ENCODE results near the gene DPPA5.
A peak's percentile ranks its signal among the peaks of the same experiment; 100 is the strongest.
"Not testable (repeated sequence)": the region's sequence is repeated elsewhere in the genome, so short reads cannot be mapped to it uniquely, and the experiment has no call there.

DPPA5 gene

GRCh38 chr6:73349311-73349710 is 4.8 kb downstream of the DPPA5 start:
- H3K9ac ChIP-seq (ENCODE audit: low read length): no peak overlapping the region
- H3K4me1 ChIP-seq (ENCODE audit: control insufficient read depth, insufficient read depth, low read length): no peaks in the 10 kb centered on the region
- no peaks in the 10 kb centered on the region for H3K27me3 ChIP-seq (ENCODE audit: control insufficient read depth, insufficient read depth, low read length)

DNA sequence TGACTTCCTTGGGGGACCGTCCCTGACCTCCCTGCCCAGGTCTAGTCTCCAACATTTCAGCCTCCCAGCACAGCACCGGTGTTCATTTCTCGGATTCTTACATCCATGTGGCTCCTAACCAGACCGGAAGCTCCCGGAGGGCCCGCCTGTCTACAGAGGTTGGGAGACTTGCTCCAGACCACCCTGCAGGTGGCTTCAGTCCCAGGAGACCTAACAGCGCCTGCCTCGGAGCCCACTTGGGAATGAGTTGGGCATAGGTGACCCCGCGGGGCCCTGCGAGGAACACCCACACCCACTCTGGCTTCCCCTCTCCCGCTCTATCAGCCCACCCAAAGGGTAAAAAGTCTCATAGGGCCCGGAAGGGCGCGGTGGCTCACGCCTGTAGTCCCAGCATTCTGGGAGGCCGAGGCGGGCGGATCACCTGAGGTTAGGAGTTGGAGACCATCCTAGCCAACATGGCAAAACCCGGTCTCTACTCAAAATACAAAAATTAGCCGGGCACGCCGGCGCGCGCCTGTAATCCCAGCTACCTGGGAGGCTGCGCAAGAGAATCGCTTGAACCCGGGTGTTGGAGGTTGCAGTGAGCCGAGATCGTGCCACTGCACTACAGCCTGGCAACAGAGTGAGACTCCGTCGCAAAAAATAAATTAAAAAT is 5.4 kb downstream of the DPPA5 start:
- Histone ChIP-seq H3K27ac (ENCODE audit: low read depth, low read length) (no peak overlapping the region), H3K4me3 (ENCODE audit: low read length) (no peak overlapping the region), H3K9ac (ENCODE audit: low read length) (no peak overlapping the region), H3K27me3 (ENCODE audit: control insufficient read depth, insufficient read depth, low read length) (no peaks in the 10 kb centered on the region), H3K36me3 (ENCODE audit: control insufficient read depth, insufficient read depth, low read length) (no peaks in the 10 kb centered on the region), H3K4me1 (ENCODE audit: control insufficient read depth, insufficient read depth, low read length) (no peaks in the 10 kb centered on the region)

More at GRCh38 chr6:73349311-73349710, 4.8 kb downstream of the DPPA5 start:
- no peak overlapping the region for H3K4me3 ChIP-seq (ENCODE audit: low read length)
- no peak overlapping the region for H3K27ac ChIP-seq (ENCODE audit: low read depth, low read length)
- no peaks in the 10 kb centered on the region for H3K36me3 ChIP-seq (ENCODE audit: control insufficient read depth, insufficient read depth, low read length)

DNA sequence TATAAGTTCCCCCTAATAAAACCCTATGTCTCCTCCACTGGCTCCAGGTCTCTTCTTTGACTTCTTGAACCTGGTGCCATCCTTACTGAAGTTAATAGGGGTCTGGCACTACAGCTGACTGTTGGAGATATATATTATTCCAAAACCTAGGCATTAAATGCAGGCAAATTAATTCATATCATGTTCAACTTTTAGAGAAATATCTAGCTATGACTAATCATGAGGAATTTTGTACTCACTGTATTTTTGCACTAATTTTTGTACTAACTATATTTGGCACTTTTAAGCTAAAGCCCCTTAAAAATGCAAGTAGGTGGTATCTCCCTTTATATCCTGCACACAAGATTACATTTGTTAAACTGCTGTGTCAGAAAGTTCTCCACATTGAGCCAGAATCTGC is 10.9 kb downstream of the DPPA5 start:
- no peaks in the 10 kb centered on the region for H3K27me3 ChIP-seq (ENCODE audit: control insufficient read depth, insufficient read depth, low read length)
- H3K4me3 ChIP-seq (ENCODE audit: low read length): no peak overlapping the region
- no peak overlapping the region for H3K9ac ChIP-seq (ENCODE audit: low read length)
- H3K27ac ChIP-seq (ENCODE audit: low read depth, low read length): no peak overlapping the region
- no peaks in the 10 kb centered on the region for H3K4me1 ChIP-seq (ENCODE audit: control insufficient read depth, insufficient read depth, low read length)
- H3K36me3 ChIP-seq (ENCODE audit: control insufficient read depth, insufficient read depth, low read length): no peaks in the 10 kb centered on the region

DNA sequence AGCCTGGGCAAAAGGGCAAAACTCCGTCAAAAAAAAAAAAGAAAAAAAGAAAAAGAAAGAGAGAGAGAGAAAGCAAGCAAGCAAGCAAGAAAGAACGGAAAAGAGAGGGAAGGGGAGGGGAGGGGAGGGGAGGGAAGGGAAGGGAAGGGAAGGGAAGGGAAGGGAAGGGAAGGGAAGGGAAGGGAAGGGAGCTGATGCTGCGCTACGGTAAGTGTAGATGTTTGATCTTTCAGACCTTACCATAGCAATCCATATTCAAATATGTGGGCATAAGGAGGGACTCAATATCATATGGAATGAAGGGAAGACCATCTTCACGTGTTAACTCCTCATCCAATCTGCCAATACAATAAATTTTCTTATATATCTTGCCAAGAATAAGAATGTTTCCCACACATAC is 11.9 kb downstream of the DPPA5 start:
- no peaks in the 10 kb centered on the region for H3K27me3 ChIP-seq (ENCODE audit: control insufficient read depth, insufficient read depth, low read length)
- H3K36me3 ChIP-seq (ENCODE audit: control insufficient read depth, insufficient read depth, low read length): no peaks in the 10 kb centered on the region
- no peaks in the 10 kb centered on the region for H3K4me1 ChIP-seq (ENCODE audit: control insufficient read depth, insufficient read depth, low read length)
- no peak overlapping the region for H3K27ac ChIP-seq (ENCODE audit: low read depth, low read length)
- no peak overlapping the region for H3K9ac ChIP-seq (ENCODE audit: low read length)
- no peak overlapping the region for H3K4me3 ChIP-seq (ENCODE audit: low read length)

- Histone ChIP-seq H3K27ac (ENCODE audit: low read depth, low read length) (no peak overlapping the region), H3K4me1 (ENCODE audit: control insufficient read depth, insufficient read depth, low read length) (no peaks in the 10 kb centered on the region), H3K4me3 (ENCODE audit: low read length) (no peak overlapping the region), H3K27me3 (ENCODE audit: control insufficient read depth, insufficient read depth, low read length) (no peaks in the 10 kb centered on the region), H3K36me3 (ENCODE audit: control insufficient read depth, insufficient read depth, low read length) (no peaks in the 10 kb centered on the region), H3K9ac (ENCODE audit: low read length) (no peak overlapping the region)
These were observed 12.7 kb downstream of the DPPA5 start for GRCh38 chr6:73341335-73341734.

GRCh38 chr6:73340048-73340447 is 14.0 kb downstream of the DPPA5 start:
- Histone ChIP-seq H3K27ac (ENCODE audit: low read depth, low read length) (no peak overlapping the region), H3K4me3 (ENCODE audit: low read length) (no peak overlapping the region), H3K36me3 (ENCODE audit: control insufficient read depth, insufficient read depth, low read length) (no peaks in the 10 kb centered on the region), H3K27me3 (ENCODE audit: control insufficient read depth, insufficient read depth, low read length) (no peaks in the 10 kb centered on the region), H3K9ac (ENCODE audit: low read length) (no peak overlapping the region), H3K4me1 (ENCODE audit: control insufficient read depth, insufficient read depth, low read length) (no peaks in the 10 kb centered on the region)

DNA sequence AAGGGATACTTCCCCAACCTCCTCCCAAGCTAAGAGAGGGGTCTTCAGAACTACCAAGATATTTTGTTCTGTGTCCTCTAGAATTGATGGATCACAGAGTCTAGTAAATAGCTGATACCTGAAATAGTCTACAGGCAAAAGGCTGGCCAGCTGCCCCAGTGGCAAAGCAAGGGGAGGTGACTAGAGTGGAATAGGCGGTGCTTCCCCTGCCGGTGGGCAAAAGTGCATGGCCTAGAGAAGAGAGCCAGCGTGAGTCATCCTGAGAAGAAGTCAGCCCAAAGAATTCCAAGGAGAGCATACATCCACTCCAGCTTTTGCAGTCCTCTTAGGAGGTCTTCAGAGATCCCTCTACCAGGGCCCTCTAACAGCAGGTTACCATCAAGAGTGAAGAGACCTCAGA is 14.7 kb downstream of the DPPA5 start:
- H3K9ac ChIP-seq (ENCODE audit: low read length): no peak overlapping the region

GRCh38 chr6:73329201-73329600 is 24.9 kb downstream of the DPPA5 start:
- H3K9ac ChIP-seq (ENCODE audit: low read length): no peak overlapping the region
- no peaks in the 10 kb centered on the region for H3K36me3 ChIP-seq (ENCODE audit: control insufficient read depth, insufficient read depth, low read length)
- H3K27me3 ChIP-seq (ENCODE audit: control insufficient read depth, insufficient read depth, low read length): no peaks in the 10 kb centered on the region
- H3K4me1 ChIP-seq (ENCODE audit: control insufficient read depth, insufficient read depth, low read length): no peaks in the 10 kb centered on the region
- H3K4me3 ChIP-seq (ENCODE audit: low read length): no peak overlapping the region
- no peak overlapping the region for H3K27ac ChIP-seq (ENCODE audit: low read depth, low read length)

More for the DNA sequence above, 14.7 kb downstream of the DPPA5 start:
- Histone ChIP-seq H3K27ac (ENCODE audit: low read depth, low read length) (no peak overlapping the region), H3K36me3 (ENCODE audit: control insufficient read depth, insufficient read depth, low read length) (no peaks in the 10 kb centered on the region), H3K4me3 (ENCODE audit: low read length) (no peak overlapping the region), H3K4me1 (ENCODE audit: control insufficient read depth, insufficient read depth, low read length) (no peaks in the 10 kb centered on the region), H3K27me3 (ENCODE audit: control insufficient read depth, insufficient read depth, low read length) (no peaks in the 10 kb centered on the region)

DNA sequence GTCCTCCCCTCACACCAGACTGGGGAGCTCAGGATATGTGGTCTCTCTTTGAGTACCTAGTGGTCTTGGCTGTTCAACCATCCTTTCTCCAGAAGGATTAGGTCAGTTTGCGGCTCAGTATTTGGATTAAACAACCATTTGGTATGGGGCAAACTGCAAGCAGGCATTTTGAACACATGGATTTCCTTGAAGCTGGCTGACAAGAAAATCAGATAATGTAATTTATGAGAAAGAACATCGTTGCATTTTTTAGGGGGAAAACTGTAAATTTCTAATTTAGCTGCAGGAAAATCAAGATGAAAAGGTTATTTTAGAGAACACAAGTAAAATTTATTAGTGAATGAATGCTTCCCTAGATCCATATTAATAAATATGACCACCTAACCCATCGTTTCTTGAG is 25.3 kb downstream of the DPPA5 start:
- H3K9ac ChIP-seq (ENCODE audit: low read length): no peak overlapping the region
- no peak overlapping the region for H3K4me3 ChIP-seq (ENCODE audit: low read length)
- no peaks in the 10 kb centered on the region for H3K36me3 ChIP-seq (ENCODE audit: control insufficient read depth, insufficient read depth, low read length)
- no peaks in the 10 kb centered on the region for H3K4me1 ChIP-seq (ENCODE audit: control insufficient read depth, insufficient read depth, low read length)
- H3K27me3 ChIP-seq (ENCODE audit: control insufficient read depth, insufficient read depth, low read length): no peaks in the 10 kb centered on the region
- no peak overlapping the region for H3K27ac ChIP-seq (ENCODE audit: low read depth, low read length)

- no peak overlapping the region for H3K4me3 ChIP-seq (ENCODE audit: low read length)
- no peak overlapping the region for H3K9ac ChIP-seq (ENCODE audit: low read length)
- H3K27me3 ChIP-seq (ENCODE audit: control insufficient read depth, insufficient read depth, low read length): no peaks in the 10 kb centered on the region
- no peaks in the 10 kb centered on the region for H3K36me3 ChIP-seq (ENCODE audit: control insufficient read depth, insufficient read depth, low read length)
- H3K27ac ChIP-seq (ENCODE audit: low read depth, low read length): no peak overlapping the region
- no peaks in the 10 kb centered on the region for H3K4me1 ChIP-seq (ENCODE audit: control insufficient read depth, insufficient read depth, low read length)
These were observed 28.4 kb downstream of the DPPA5 start for GRCh38 chr6:73325656-73326055.

DNA sequence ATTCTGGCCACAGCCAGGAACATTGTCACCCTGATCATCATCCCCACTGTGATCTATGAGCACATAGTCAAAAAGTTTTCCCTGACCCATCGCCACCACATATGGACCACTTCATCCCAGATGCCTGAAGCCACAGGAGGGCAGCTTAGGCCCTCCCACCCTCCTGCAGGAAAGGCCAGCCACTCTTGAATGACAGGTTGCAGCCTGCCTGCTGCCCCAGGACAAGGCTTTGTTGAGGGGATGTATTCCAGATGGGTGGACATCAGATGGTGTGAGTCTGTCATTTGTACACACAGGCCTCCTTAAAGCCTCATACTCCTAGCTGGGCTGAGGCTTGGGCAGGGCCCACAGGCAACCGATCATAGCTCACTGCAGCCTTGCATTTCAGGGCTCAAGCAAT is 30.8 kb downstream of the DPPA5 start:
- H3K27me3 ChIP-seq (ENCODE audit: control insufficient read depth, insufficient read depth, low read length): no peaks in the 10 kb centered on the region
- no peak overlapping the region for H3K9ac ChIP-seq (ENCODE audit: low read length)
- no peaks in the 10 kb centered on the region for H3K36me3 ChIP-seq (ENCODE audit: control insufficient read depth, insufficient read depth, low read length)
- no peaks in the 10 kb centered on the region for H3K4me1 ChIP-seq (ENCODE audit: control insufficient read depth, insufficient read depth, low read length)
- no peak overlapping the region for H3K27ac ChIP-seq (ENCODE audit: low read depth, low read length)
- H3K4me3 ChIP-seq (ENCODE audit: low read length): no peak overlapping the region

GRCh38 chr6:73314577-73315492 is 39.2 kb downstream of the DPPA5 start:
- no peaks in the 10 kb centered on the region for H3K4me1 ChIP-seq (ENCODE audit: control insufficient read depth, insufficient read depth, low read length)
- no peaks in the 10 kb centered on the region for H3K36me3 ChIP-seq (ENCODE audit: control insufficient read depth, insufficient read depth, low read length)
- H3K27me3 ChIP-seq (ENCODE audit: control insufficient read depth, insufficient read depth, low read length): peaks cover 8% of the 10 kb centered on the region
- H3K27ac ChIP-seq (ENCODE audit: low read depth, low read length): no peak overlapping the region
- H3K4me3 ChIP-seq (ENCODE audit: low read length): no peak overlapping the region
- H3K9ac ChIP-seq (ENCODE audit: low read length): no peak overlapping the region

DNA sequence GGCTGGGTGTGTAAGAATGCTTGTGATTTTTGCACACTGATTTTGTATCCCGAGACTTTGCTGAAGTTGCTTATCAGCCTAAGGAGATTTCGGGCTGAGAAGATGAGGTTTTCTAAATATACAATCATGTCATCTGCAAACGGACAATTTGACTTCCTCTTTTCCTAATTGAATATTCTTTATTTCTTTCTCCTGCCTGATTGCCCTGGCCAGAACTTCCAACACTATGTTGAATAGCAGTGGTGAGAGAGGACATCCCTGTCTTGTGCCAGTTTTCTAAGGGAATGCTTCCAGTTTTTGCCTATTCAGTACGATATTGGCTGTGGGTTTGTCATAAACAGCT is 43.6 kb downstream of the DPPA5 start:
- not testable (repeated sequence) for H3K27me3 ChIP-seq (ENCODE audit: control insufficient read depth, insufficient read depth, low read length); H3K9ac ChIP-seq (ENCODE audit: low read length); H3K36me3 ChIP-seq (ENCODE audit: control insufficient read depth, insufficient read depth, low read length); H3K27ac ChIP-seq (ENCODE audit: low read depth, low read length); H3K4me1 ChIP-seq (ENCODE audit: control insufficient read depth, insufficient read depth, low read length)
- H3K4me3 ChIP-seq (ENCODE audit: low read length): peak overlapping the region; percentile 95

All from rectal smooth muscle tissue (tissue), 1 donor.